Kidney capillary endothelial cell (primary cell): ENCODE results near the gene TCP1.
"Not testable (repeated sequence)": the region's sequence is repeated elsewhere in the genome, so short reads cannot be mapped to it uniquely, and the experiment has no call there.

ENCODE experiments used
- DNase-seq: peaks from one replicate; pipeline ENCODE4 v3.0.0-alpha.2; 2018; ENCODE audit warnings: low spot score

TCP1 gene

GRCh38 chr6:159772196-159772595 is 17.2 kb downstream of the TCP1 start:
- DNase-seq, result no peak

GRCh38 chr6:159769470-159769869 is 19.9 kb downstream of the TCP1 start:
- no peak for DNase-seq

- DNase-seq, result no peak
These were observed 22.5 kb downstream of the TCP1 start for GRCh38 chr6:159766906-159767305.

- DNase-seq, result no peak
These were observed 26.6 kb downstream of the TCP1 start for GRCh38 chr6:159762681-159763293.

- DNase-seq, result peak; percentile 93
These were observed 27.3 kb downstream of the TCP1 start, which contains the start of gene ACAT2 for GRCh38 chr6:159761873-159762680. ACAT2 (plus strand) TSS chr6:159762045; CDS start chr6:159762088, 43 bp downstream.

- peak; percentile 15 for DNase-seq
These were observed 28.1 kb downstream of the TCP1 start for GRCh38 chr6:159761129-159761872.

GRCh38 chr6:159760602-159761057 is 28.8 kb downstream of the TCP1 start:
- peak; percentile 58 for DNase-seq

GRCh38 chr6:159759645-159760044 is 29.8 kb downstream of the TCP1 start:
- no peak for DNase-seq

- DNase-seq, result peak; percentile 23
These were observed 31.1 kb downstream of the TCP1 start for GRCh38 chr6:159758031-159759001.

- DNase-seq, result no peak
These were observed 32.9 kb downstream of the TCP1 start for GRCh38 chr6:159756508-159756907.

- no peak for DNase-seq
These were observed 34.2 kb downstream of the TCP1 start for GRCh38 chr6:159754959-159755914.

GRCh38 chr6:159754401-159754800 is 35.0 kb downstream of the TCP1 start:
- no peak for DNase-seq

- DNase-seq, result no peak
These were observed 36.1 kb downstream of the TCP1 start for GRCh38 chr6:159753081-159753872.

GRCh38 chr6:159751448-159751847 is 38.0 kb downstream of the TCP1 start:
- no peak for DNase-seq

GRCh38 chr6:159748127-159748526 is 41.3 kb downstream of the TCP1 start:
- not testable (repeated sequence) for DNase-seq

GRCh38 chr6:159746759-159747158 is 42.6 kb downstream of the TCP1 start:
- DNase-seq, result no peak

- DNase-seq, result no peak
These were observed 44.3 kb downstream of the TCP1 start for GRCh38 chr6:159745081-159745480.

GRCh38 chr6:159742165-159742564 is 47.2 kb downstream of the TCP1 start:
- DNase-seq, result no peak

GRCh38 chr6:159739341-159739740 is 50.1 kb downstream of the TCP1 start:
- DNase-seq, result no peak
